GM12892 (cell line): ENCODE data around the gene LASP1NB.

Experiments
- POLR2A ChIP-seq: IDR thresholded peaks from 2 replicates; pipeline ENCODE4 v1.6.1; 2011; ENCODE audit warnings: low read depth, low read length, control low read depth
- POLR2AphosphoS5 ChIP-seq: IDR thresholded peaks from 2 replicates; pipeline ENCODE4 v1.6.1; 2011; ENCODE audit warnings: low read depth, low read length, control low read depth
- TAF1 ChIP-seq: IDR thresholded peaks from 2 replicates; pipeline ENCODE4 v1.6.1; 2011; ENCODE audit warnings: low read depth, mild to moderate bottlenecking, control low read depth, low read length, borderline replicate concordance

DNA sequence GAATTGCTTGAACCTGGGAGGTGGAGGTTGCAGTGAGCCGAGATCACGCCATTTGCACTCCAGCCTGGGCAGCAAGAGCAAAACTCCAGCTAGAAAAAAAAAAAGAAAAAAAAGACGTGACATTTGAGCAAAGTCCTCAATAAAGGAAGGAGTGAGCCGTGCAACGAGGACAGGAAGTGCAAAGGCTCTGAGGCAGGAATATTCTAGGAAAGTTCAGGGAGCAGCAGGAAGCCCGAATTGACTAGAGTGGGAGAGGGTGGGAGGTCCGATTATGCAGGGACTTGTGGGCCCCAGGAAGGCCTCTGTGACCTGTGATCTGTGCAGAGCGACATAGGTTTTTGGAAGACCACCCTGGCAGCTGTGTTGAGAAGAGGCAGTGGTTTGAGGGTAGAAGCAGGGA lies 8.6 kb upstream of the LASP1NB start:
- TF ChIP-seq TAF1, result no peak
- TF ChIP-seq POLR2A, result no peak
- TF ChIP-seq POLR2AphosphoS5, result no peak
